ENCODE data around the gene SNED1. TPM values are rescaled to one million over a fixed set of nuclear protein-coding genes. Genes with fewer than 3 reads are reported as not detected.

SNED1 gene
- total RNA-seq, 1 experiment from 2014 or later = 65.5 TPM

DNA sequence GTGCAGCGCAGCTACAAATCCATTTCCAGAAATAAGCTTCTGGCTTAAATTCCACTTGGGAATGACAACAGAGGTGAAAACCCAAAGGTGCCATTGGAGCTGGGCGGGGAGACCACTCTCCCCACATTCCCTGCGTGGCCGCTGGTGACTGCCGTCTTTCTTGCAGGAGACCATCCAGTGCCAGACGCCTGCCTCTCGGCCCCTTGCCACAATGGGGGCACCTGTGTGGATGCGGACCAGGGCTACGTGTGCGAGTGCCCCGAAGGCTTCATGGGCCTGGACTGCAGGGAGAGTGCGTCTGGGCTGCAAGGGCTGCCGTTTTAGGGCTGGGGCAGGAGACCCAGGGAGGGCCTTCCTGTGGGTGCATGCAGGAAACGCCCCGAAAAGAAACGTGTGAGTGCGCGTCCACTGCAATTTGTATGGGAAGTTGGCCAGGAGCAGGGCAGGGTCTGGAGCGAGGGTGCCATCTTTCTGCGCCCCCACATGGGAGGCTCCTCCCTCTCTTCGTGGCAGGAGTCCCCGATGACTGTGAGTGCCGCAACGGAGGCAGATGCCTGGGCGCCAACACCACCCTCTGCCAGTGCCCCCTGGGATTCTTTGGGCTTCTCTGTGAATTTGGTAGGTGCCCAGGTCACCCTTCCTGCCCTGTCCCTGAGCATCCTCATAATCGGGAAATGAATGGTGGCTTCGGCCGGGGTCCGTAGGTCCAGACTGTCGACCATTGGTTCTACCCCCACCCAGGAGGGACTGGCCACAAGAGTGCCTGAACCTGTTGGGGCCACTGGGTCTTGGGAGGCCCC, 49.9 kb downstream of the SNED1 start:
- no peak for DNase-seq (ENCODE audit: low read depth)

DNA sequence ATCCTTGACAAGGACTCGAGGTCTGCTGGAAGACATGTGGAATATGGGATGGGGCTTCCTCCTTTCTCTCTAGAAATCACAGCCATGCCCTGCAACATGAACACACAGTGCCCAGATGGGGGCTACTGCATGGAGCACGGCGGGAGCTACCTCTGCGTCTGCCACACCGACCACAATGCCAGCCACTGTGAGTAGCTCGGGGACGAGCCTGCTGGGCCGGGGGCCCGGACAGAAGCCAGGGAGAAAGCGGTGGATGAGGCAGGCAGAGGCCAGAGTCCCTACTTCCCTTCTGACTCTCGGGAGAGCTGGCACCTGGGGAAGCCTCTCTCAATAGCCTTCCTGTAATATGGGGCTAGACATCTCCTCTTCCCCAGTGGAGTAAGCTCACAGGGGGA, 50.5 kb downstream of the SNED1 start:
- DNase-seq (ENCODE audit: low read depth) = no peak

DNA sequence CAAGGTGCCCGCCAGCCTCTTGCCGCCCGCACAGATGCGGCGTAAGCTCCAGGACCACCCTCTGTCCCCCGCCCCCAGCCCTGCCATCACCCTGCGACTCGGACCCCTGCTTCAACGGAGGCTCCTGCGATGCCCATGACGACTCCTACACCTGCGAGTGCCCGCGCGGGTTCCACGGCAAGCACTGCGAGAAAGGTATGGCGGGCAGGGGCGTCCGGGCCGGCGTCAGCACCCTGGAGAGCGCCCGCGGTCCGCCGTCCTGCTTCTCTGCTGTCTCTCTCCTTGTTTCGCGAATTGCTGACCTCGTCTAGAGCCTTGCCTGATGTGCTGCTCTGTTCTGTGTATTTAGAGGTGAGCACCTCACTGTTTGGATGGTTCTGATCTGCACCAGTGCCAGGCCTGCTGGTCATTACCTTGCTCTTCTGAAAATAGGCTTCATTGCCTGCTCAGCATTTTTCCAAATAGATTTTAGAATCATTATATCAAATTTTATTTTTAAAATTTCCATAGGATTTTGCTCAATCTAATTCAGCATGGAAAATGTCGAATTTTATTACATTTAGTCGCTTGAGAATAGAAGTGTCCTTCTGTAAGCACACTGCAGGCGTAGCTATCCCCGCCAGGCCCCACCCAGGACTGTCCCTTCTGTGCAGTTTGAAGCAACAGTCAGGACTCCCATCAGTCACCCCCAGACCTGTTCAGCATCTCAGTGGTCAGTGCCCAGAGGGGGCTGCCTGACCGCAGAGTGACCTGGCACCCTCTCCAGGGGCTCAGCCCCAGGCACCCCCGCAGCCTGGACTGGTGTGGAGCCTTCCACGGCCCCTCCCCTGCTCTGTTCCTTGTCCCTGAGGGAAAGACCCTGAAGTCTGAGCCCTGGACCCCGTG, 51.6 kb downstream of the SNED1 start:
- DNase-seq (ENCODE audit: low read depth) = no peak

DNA sequence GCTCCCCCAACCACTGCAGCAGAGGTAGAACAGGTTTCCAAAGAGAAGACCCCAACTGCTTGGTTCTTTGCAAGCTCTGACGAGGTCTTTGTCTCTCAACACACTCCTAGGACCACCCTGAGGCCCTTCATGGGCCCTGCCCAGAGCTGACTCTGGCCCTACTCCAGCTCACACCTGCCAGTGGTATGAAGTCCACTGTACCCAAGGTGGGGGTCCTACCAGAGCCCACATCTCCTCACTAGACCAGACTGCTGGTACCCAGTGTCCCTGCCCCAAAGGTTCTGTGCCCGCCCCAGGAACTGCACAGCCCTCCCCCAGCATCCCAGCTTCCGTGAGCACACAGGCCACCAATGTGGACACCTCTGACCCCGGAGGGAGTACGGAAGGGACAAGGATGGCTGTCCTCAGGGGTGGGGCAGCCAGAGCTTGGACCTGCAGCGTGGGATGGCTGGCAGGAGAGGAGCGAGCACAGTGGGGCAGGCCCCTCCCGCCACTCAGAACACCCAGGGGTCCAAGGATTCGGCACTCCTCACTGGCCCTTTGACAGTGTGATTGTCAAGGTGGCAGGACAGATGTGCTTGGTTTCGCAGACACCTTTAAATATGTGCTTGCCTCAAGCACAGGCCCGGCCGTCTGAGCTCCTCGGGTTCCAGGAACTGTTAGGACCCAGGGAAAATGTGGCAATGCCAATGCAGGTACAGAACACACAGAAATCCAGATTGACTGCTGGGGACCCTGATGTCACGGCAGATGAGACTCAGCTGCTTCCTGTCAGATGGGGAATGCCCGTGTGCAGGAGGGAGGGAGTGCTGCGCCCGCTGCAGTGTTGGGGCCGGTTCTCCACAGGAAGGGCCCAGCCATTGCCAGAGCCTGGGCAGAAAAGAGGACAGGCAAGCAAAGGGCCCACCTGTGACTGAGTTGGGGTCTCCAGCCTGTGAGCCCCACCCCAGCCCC, 52.5 kb downstream of the SNED1 start:
- no peak for DNase-seq (ENCODE audit: low read depth)

DNA sequence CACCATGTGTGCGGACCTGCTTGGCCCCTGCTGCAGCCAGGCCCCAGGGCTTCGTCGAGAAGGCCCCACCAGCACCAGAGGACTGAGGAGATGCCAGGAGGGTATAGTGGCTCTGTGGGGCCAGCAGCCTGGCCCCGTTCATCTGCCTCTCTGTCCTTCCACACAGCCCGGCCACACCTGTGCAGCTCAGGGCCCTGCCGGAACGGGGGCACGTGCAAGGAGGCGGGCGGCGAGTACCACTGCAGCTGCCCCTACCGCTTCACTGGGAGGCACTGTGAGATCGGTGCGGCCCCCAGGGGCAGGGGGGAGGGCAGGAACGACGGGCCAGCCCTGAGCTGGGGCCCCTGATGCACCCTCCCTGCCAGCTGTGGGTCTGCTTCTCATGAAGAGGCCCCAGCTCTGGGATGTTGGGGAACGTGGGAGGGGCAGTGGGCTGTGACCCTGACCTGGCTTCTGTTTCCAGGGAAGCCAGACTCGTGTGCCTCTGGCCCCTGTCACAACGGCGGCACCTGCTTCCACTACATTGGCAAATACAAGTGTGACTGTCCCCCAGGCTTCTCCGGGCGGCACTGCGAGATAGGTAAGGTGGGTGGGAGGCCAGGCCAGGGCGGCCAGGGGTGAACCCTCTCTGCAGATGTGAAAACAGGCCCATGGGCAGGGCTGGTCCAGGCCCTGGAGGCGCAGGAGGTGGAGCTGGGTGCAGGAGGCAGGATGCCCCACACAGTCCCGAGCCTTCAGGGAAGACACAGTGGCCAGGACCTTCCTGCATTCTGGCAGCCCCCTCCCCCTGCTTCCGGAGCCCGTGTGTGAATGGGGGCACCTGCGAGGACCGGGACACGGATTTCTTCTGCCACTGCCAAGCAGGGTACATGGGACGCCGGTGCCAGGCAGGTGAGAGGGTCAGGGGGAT, 53.4 kb downstream of the SNED1 start:
- DNase-seq (ENCODE audit: low read depth) = no peak

DNA sequence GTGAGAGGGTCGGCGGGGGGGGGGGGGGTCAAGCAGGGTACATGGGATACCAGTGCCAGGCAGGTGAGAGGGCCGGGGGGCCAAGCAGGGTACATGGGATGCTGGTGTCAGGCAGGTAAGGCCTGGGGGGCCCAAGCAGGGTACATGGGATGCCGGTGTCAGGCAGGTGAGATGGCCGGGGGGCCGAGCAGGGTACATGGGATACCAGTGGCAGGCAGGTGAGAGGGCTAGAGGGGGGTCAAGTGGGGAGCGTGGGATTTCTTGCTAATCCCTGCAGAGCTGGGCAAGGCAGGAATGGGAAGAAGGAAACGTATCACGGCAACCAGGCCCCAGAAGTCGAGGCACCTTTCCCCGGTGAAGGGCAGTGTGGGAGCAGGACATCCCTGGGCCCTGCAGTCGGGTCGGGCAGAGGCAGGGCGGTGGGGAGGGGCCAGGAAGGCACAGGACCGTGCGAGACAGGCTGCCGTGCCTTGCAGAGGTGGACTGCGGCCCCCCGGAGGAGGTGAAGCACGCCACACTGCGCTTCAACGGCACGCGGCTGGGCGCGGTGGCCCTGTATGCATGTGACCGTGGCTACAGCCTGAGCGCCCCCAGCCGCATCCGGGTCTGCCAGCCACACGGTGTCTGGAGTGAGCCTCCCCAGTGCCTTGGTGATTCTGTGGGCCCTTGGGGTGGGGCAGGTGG, 54.4 kb downstream of the SNED1 start:
- DNase-seq (ENCODE audit: low read depth) = no peak

DNA sequence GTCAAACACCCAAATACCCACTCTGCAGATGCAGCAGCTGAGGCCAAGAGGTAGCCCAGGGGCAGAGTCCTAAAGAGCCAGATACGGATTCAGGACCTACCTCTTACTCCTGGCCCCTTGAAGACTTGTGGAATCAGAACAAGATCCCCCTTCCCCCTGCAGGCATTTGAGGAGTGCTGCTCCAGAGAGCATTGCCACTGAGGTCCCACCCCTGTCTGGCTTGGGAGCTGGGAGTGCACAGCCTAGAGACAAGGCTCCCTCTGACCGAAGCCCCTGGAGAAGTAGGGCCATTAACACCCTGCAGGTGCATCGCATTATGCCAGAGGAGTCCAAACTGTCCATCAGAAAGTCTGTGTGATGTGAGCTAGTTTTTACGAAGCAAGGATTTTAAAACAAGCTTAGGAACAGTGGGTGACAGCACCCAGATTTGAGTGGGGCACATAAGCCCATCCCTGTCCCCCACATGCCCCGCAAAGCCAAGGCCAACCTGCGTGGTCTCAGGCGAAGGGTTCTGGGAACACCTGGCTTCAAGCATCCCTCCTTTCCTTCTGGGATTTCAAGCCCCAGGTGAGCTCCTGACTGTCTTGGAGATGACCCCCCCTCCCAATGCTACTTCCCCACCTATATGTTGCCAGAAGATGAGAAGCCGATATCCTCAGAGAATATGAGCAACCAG, 55.3 kb downstream of the SNED1 start:
- no peak for DNase-seq (ENCODE audit: low read depth)

DNA sequence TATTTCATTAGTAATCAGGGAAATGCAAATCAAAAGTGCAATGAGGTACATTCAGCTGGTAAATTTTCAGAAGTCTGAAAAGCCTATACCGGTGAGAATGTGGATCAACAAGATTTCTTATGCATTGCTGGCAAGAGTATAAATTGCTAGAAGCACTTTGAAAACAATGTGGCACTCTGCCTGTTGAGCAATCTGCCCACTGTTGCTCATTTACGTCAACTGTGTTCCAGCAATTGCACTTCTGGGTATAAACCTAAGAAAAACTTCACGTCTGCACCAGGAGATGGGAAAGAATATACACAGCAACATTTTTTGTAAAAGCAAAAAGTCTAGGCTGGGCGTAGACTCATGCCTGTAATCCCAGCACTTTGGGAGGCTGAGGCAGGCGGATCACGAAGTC, 62.9 kb downstream of the SNED1 start:
- no peak for DNase-seq (ENCODE audit: low read depth)

DNA sequence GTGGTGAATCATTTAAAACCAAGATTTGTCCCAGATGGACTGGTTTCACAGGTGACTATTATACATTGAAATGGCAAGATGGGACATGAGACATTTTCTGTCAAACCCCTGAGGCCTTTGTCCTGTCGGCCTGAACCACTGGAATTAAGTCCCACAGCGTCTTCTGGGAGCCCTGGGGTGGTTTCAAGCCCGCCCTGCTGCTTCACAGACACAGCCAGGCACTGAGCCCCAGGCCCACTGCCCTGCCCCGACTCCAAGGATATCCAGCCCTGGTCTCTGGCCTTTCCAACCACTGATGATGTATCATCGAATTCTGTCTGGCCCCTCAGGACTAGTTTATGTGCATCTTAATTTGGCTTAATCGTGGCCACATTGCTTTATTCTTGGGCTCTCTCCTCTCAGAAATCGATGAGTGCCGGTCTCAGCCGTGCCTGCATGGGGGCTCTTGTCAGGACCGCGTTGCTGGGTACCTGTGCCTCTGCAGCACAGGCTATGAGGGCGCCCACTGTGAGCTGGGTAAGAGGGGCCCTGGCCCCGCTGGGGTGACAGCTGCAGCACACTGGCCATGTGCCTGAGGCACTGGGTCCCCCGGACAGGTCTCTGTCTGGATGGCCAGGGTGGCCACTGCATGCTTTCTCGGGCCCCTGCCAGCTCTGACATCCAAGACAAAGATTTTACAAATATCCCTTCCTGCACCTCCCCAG, 64.1 kb downstream of the SNED1 start:
- DNase-seq (ENCODE audit: low read depth) = no peak

DNA sequence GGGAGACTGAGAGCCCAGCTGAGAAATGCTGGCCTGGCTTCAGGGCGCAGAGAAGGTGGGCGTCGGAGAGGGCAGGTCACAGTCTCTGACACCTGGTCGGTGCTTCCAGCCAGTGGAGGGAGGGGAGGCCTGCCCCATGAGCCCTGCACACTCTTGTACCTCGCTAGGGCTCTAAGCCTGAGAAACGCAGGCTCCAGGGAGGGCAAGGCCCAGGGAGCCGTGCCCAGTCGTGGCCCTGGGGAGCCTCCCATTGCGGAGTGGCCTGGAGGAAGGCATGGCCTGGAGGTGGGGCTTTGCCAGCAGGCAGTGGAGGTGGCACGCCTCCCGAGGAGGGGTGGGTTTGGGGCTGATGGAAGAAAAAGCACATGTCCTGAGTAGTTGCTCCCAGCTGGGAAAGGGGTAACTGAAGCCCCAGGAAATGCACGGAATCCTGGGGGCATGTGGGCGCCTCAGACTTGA, 64.7 kb downstream of the SNED1 start:
- DNase-seq (ENCODE audit: low read depth) = no peak

DNA sequence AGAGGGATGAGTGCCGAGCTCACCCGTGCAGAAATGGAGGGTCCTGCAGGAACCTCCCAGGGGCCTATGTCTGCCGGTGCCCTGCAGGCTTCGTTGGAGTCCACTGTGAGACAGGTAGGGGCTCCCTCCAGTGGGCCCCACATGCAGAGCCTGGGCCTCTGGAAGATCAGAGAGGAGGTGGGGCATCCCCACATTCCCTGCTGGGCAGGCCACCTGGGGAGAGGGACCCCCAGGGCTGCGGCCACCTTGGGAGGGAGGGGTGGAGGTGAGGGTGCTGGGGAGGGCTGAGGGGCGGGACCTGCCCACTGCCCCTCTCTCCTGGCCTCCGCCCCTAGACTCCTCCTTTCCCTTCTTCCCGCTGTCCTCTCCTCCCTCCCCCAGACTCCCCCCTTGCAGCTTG, 65.2 kb downstream of the SNED1 start:
- DNase-seq (ENCODE audit: low read depth) = no peak

DNA sequence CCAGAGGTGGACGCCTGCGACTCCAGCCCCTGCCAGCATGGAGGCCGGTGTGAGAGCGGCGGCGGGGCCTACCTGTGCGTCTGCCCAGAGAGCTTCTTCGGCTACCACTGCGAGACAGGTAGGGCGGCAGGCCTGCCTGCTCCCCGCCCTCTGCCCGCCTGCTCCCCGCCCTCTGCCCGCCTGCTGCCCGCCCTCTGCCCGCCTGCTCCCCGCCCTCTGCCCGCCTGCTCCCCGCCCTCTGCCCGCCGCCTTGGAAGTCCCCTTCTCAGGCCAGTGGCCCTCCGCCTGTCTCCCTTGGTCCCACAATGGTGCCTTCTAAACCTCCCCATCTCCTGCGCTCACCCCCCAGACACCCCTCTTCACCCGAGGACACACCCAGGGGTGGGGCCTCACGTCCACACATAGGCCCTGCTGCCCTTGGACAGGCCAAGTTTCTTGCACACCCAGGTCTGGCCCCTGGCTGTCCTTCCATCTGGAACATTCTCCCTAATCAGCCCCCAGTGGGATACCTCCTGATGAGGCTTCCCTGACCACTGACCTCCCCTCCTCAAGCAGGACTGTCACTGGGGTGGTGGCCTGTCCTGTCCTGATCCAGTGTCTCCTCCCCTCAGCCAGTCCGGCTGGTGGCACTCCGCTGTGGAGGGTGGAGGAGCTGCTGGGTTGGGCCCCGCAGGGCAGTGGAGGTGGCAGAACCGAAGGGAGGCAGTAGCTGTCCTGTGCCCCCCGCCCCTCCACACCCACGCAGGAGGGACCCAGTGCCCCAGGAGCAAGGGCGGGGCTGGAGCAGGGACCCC, 65.8 kb downstream of the SNED1 start:
- DNase-seq (ENCODE audit: low read depth) = no peak

DNA sequence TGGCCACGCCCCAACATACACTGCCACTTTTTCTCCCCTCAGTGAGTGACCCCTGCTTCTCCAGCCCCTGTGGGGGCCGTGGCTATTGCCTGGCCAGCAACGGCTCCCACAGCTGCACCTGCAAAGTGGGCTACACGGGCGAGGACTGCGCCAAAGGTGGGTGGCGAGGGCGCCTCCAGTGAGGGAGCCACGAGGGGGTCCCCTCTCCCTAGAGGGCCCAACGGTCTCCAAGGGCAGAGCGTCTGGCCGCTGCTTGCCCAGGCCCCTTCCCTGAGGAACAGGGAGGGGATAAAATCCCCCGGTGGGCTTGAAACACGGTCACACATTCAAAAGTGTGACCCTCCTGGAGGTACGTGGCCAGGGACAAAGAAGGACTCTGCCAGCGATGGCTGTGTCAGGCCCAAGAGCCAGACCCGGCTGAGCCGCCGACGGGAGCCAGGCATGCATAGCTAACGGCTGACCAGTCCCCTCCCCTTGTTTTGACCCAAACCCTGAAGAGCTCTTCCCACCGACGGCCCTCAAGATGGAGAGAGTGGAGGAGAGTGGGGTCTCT, 66.5 kb downstream of the SNED1 start:
- no peak for DNase-seq (ENCODE audit: low read depth)

DNA sequence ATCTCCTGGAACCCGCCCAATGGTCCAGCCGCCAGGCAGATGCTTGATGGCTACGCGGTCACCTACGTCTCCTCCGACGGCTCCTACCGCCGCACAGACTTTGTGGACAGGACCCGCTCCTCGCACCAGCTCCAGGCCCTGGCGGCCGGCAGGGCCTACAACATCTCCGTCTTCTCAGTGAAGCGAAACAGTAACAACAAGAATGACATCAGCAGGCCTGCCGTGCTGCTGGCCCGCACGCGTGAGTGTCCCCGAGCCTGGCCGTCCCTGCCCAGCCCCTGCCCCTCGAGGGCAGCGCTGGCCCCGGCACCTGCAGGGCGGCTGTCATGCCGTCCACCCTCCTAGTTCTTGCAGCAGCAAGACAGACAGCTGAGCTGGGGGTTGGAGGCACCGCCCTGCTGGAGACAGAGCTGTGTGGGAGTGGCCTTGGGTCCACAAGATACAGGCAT, 67.0 kb downstream of the SNED1 start:
- no peak for DNase-seq (ENCODE audit: low read depth)

DNA sequence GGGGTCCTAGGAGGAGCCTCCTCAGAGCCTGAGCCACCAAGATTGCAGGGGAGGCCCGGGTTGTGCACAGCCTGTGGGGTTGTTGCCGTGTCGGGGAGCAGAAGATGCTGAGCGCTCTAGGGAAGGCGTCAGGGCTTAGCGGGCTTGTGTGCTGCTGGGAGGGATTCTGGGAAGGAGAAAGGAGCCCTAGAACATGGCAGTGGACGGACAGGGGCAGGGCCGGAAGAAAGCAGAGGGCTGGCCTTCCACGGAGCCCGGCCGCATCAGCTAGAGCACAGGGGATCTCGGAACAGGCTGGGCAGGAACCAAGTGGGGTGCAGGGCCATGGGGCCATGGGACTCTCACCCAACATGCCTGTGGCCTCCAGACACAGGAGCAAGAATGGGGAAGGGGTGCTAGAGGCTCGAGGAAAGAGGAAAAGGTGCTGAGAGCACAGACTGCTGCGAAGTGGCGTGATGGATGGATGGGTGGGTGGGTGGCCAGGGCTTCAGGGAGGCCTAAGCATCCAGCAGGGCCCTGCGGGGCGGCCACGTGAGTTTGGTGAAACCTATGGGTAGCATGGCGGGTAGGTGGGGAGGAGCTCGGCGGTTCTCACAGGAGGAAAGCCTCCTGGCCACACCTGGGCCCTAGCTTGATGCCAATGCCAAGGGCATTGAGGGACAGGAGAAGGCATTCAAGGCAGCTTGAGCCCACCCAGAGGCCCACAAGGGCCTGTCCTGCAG, 67.9 kb downstream of the SNED1 start:
- no peak for DNase-seq (ENCODE audit: low read depth)

DNA sequence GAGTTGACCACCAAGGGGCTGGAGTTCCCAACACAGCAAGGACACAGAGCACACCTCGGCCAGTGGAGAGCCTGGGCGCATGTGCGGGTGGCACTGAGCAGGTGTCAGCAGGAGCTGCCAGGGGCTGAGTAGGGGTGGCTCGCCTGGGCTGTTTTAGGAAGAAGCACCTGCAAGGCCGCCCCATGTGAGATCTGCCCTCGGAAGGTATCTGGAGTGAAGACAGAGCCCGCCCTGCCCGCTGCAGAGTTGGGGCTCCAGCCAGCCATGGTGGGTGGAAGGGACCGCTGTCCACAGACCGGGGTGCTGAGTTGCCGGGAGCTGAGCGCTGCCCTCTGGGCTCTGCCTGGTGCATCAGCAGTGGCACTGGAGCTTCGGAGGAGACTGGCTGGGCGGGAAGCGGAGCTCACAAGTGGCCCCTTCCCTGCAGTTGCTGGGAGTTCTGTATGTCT, 68.5 kb downstream of the SNED1 start:
- DNase-seq (ENCODE audit: low read depth) = no peak
